AG09319 (cell line): Measurements from ENCODE around the gene ASB11.

Experiments
- DNase-seq: peaks from one replicate; pipeline ENCODE4 v3.0.0-alpha.2; 2010; ENCODE audit warnings: low read depth; ENCODE audit errors: extremely low read depth
- TF ChIP-seq, protein P1 (sequence below): IDR thresholded peaks from 2 replicates; pipeline ENCODE4 v1.5.1; 2011; ENCODE audit warnings: low read depth, mild to moderate bottlenecking, inconsistent platforms, low read length, moderate library complexity

Gene ASB11

GRCh38 chrX:15233416-15234015, 81.9 kb downstream of the ASB11 start:
- no peak for DNase-seq
- TF ChIP-seq, protein P1, sequence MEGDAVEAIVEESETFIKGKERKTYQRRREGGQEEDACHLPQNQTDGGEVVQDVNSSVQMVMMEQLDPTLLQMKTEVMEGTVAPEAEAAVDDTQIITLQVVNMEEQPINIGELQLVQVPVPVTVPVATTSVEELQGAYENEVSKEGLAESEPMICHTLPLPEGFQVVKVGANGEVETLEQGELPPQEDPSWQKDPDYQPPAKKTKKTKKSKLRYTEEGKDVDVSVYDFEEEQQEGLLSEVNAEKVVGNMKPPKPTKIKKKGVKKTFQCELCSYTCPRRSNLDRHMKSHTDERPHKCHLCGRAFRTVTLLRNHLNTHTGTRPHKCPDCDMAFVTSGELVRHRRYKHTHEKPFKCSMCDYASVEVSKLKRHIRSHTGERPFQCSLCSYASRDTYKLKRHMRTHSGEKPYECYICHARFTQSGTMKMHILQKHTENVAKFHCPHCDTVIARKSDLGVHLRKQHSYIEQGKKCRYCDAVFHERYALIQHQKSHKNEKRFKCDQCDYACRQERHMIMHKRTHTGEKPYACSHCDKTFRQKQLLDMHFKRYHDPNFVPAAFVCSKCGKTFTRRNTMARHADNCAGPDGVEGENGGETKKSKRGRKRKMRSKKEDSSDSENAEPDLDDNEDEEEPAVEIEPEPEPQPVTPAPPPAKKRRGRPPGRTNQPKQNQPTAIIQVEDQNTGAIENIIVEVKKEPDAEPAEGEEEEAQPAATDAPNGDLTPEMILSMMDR = no peak
